ENCODE results near the gene RAPGEF4.

- TF ChIP-seq ELK1 (CRISPR knock-in tag; IDR thresholded peaks at IDR 0.05) (no peak), EP300 (IDR thresholded peaks at IDR 0.05; ENCODE audit: low read length) (no peak), NFRKB (IDR thresholded peaks at IDR 0.05; ENCODE audit: low read depth) (no peak), U2AF1 (optimal IDR thresholded peaks at IDR 0.05; ENCODE audit: low read depth, low read length) (no peak), ZBTB2 (IDR thresholded peaks at IDR 0.05) (no peak), CTCF (IDR thresholded peaks at IDR 0.05 in 2 of 3, conservative IDR thresholded peaks at IDR 0.05 in 1 of 3; ENCODE audit: insufficient read depth in 2 of 3, low read depth in 1 of 3, low read length in 3 of 3) (no peak), ERF (CRISPR knock-in tag; IDR thresholded peaks at IDR 0.05) (no peak), CEBPB (tag; IDR thresholded peaks at IDR 0.05) (no peak), MAZ (CRISPR knock-in tag; conservative IDR thresholded peaks at IDR 0.05 in 1 of 2, IDR thresholded peaks at IDR 0.05 in 1 of 2) (no peak)
These were observed 25.7 kb downstream of the RAPGEF4 start for GRCh38 chr2:172761306-172761705.

Data from K562 (cell line).